Measurements from ENCODE around the gene TTLL8.

TTLL8 gene

DNA sequence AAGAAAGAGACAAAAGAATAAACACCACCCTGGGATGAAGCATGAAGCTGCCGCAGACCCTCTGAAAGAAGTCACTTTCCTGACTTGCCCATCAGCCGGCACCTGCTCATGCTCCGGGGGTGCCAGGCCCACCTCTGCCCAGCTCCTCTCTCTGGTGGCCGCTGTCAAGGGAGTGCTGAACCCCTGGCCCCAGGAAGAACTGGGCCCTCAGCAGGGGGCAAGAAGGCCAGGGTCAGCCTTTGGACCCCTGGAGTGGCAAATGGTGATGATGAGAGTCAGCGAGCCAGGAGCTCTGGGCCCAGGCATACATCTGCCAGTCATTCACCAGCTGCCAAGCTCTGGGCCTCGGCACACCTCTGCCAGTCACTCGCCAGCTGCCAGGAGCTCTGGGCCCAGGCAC, 17.4 kb downstream of the TTLL8 start:
- DNase-seq = no peak

DNA sequence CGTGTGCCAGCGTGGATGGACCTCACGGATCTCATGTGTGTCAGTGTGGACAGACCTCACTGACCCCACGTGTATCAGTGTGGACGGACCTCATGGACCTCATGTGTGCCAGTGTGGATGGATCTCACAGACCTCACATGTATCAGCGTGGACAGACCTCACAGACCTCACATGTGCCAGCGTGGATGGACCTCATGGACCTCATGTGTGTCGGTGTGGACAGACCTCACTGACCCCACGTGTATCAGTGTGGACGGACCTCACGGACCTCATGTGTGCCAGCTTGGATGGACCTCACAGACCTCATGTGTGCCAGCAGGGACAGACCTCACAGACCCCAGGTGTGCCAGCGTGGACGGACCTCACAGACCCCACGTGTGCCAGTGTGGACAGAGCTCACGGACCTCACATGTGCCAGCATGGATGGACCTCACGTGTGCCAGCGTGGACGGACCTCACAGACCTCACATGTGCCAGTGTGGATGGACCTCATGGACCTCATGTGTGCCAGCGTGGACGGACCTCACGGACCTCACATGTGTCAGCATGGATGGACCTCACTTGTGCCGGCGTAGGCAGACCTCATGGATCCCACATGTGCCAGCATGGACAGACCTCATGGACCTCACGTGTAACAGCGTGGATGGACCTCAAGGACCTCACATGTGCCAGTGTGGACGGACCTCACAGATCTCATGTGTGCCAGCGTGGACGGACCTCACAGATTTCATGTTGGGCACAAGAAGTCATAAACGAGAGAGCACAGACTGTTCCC, 18.2 kb downstream of the TTLL8 start:
- no peak for DNase-seq

DNA sequence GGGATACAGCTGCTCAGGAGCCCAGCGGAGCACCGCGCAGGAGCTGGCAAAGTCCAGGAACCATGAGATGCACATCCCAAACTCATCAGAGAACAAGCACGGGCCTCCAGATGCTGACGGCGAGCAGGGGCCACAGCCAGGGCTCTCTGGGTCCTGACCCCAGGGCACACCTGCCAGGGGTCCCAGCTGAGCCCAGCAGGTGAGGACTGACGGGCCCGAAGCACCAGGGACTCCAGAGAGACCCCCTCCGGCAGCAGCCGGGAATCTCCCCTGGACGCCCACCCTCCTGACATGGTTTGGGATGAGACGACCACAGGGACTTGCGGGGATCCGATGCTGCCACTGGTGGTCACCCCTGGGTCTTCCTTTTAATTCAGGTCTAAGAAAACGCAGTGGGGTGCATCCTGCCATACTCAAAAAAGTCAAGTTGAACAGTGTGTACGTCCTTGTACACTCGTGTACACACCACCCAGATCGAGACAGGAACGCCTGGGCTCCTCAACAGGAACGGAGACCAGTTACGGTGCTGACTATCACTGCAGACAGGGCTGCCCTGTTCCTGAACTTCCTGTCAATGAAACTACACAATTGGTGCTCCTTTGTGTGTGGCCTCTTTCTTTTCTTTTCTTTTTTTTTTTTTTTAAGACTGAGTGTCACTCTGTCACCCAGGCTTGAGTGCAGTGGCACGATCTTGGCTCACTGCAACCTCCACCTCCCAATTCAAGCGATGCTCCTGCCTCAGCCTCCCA, 21.9 kb downstream of the TTLL8 start:
- DNase-seq = no peak

DNA sequence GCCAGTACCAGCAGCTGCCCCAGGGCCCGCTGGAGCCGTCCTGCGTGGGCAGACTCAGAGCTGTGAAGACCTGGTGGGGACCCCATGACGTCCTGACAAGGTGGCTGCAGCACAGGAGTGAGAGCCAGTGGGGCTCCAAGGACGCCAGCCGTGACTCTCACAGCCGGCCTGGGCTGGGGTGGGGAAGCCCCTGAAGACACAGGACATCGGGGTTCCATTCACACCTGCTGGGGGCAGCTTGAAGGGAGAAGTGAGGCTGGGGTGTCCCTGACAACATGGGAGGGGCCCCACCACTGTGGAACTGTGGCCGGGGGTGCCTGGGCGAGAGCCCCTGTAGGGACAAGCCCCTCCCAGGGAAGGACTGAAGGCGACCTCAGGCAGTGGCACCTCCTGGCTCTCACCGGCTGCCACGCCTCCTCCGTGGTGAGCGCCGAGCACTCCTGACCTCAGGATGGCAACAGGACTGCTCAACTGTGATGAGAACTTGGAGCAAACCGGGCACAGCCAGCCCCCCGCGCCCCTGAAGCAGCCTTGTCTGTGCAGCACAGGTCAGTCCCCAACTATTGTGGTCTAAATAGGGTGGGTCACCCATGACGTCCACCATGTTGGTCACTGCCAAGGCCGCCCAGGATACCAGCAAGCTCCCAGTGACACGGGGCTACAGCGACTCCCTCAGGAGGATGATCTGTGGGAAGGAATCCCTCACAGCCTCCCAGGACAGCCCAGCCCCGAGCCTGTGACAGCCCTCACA, 22.8 kb downstream of the TTLL8 start:
- DNase-seq = no peak

DNA sequence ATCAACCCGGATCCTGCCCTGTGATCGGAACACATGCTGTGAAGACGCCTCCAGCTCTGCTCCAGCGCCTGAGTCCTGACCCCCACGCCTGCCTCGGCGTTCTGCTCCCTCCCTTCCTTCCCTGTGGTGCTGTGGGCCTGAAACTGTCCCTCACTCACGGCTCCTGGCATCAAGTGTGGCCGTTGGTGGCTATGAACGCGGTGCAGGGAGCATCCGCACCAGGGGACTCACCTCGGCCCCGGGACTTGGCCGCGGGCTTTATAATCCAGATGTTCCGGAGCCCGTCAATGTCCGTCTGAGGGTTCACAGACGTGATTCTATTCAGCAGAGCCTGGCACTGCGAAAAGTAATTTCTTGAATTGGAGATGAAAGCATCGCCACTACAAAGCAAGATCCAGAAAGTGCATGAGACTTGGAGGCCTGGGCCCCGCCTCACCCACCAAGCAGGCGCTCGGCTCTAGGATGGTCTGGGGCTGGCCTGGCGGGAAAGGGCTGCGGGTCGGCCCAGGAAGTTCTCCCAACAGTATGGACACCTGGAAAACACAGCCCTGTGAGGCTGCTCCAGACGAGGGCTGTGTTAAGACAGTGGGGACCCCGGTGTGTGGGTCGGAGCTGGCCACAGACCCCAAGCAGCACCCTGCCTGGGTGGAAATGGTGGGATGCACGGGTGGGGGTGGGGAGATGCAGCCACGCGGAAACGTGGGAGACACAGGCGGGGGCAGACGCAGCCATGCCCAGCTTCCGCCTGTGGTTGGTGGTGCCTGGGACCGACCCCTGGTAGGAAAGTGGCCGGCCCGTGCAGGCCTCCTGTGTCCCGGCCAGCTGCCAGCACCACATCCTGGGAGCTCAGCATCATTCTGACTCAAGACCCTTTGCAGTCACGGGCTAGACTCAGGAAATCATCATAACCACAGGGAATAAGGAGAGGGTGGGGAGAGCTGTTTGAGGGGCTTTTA, 23.7 kb downstream of the TTLL8 start:
- no peak for DNase-seq

DNA sequence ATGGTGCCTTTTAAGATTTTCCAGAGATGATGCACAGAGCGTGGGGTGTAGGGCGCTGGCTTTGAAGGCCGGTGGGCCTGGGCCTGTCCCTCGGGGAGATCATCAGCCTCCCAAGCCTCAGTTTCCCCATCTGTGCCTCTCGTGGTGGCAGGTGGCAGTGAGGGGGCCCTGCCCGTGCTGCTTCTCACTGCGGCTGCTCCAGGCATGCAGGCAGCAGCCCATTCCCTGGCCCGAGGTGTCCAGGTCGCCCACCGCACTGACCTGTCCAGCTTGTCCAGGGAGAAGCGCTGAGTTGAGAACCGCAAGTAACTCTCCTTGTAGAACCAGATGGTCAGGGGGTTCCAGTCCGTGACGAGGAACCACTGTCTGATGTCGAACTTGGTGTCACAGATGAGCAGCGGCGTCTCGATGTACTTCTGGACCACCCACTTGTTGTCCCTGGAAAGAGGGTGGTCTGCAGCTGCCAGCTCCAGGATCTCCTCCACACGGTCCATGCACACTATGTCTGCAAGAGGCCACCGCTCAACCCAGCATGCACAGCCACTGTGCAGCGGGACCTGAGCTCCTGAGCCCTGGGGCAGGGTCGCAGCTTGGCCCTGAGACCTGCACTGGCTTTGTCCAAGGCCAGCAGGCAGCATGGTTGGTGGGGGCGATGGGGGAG, 25.0 kb downstream of the TTLL8 start:
- no peak for DNase-seq

DNA sequence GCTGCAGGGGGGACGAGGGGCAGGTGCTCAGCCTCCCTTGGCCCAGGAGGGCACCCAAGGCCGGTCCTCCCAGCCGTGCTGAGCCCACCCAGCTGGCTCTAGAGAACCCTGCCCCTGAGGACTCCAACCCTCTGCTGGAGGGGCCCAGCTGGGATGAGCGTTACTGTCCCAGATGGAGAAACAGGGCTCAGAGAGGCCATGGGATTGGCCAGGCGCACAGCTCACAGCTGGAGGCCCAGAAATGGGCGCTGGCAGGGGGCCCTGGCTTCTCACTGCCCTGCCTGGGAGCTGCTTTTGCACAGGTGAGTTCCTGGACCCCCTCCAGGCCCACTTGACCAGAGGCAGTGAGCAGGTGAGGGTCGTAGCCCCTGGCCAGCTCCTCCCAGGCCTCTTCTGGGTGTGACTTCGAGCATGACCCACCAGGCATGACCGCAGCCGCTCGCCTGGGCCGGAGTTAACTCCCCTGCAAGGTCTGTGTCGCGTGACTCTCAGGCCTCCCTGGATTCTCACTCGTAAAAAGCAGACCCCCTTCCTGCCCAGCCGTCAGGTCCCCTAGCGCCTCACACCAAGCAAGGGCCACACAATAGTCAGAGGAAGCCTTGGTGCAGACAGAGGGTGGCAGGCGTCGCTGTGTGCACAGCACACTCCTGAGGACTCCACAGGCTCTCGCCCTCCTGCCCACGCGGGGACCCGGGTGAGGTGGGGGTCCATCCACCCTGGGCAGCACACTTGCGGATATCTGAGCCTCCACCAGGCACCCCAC, 25.8 kb downstream of the TTLL8 start:
- DNase-seq = no peak

DNA sequence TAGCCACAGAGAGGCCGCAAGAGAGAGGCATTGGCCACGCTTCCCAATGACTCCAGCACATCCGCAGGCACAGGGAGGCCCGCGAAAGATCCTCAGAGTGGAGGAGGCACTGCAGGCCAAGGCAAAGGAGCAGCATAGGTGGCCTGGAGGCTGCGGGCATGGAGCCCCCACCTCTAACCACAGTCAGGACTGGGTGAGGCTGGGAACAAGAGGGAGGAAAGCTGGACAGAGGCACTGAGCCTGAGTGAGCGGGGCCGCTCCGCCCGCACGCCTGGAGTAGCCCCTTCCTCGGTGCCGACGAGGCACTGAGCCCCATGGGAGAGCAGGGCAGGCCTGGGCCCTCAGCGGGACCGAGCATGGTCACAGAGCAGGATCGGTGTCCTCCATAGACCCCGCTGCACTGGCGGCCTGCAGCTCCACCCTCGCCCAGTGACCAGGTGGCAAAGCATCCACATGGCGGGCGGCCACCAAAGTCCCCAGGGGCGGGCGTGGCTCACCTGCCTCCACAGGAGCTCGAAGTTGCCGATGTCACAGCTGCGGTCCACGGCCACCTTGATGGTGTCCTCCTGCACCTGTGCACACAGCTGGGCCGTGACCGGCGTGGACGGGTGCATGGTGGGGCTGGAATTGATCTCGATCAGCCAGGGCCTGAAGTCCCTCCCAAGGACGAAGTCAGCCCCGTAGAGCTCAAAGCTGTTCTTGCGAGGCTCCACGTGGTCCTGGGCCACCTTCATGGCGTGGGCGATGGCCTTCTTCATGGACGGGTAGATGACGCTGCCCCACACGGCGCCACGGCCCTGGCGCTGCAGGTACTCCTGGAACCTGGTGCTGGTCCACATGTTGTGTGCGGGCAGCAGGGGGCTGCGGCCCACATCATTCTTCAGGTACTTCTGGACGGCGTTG, 26.7 kb downstream of the TTLL8 start:
- no peak for DNase-seq

DNA sequence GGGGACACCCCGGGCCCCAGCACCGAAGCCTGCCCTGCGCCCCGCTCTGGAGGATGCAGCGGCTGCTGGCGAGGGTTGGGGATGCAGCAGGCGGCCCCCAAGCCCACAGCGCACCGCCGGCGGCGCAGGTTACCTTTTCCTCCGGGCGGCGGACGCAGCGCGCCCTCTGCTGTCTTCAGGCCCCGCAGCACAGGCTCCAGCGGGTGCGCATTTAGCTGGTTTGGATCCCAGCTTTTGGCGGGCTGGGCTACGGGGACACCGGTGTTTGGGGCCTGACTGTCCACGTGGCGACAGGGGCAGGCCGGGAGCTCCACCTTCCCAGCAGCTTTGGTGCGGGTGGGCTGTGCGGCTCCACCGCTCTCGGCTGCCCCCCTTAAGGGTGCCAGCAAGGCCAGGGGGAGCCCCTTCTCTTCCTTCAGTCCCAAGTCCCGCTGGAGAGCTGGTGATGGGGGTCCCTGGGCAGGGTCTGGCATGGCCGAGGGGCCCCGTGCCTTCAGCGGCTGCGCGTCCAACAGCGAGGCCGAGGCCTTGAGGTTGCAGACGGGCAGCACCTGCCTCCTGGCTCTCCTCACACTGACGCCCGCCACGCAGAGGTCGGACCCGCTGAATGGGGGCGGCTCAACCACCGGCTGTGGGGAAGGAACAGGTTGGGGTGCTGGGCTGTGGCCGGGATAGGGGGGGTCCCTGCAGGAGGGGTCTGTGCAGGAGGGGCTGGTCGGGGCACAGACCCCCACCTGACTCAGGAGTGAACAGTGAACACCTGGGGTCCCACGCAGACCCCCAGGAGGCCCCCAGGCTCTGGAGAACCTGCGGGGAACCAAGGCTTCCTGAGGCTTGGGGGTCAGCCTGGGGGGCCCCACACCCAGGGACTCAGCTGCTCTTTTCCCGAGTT, 27.6 kb downstream of the TTLL8 start:
- peak; percentile 93 for DNase-seq

DNA sequence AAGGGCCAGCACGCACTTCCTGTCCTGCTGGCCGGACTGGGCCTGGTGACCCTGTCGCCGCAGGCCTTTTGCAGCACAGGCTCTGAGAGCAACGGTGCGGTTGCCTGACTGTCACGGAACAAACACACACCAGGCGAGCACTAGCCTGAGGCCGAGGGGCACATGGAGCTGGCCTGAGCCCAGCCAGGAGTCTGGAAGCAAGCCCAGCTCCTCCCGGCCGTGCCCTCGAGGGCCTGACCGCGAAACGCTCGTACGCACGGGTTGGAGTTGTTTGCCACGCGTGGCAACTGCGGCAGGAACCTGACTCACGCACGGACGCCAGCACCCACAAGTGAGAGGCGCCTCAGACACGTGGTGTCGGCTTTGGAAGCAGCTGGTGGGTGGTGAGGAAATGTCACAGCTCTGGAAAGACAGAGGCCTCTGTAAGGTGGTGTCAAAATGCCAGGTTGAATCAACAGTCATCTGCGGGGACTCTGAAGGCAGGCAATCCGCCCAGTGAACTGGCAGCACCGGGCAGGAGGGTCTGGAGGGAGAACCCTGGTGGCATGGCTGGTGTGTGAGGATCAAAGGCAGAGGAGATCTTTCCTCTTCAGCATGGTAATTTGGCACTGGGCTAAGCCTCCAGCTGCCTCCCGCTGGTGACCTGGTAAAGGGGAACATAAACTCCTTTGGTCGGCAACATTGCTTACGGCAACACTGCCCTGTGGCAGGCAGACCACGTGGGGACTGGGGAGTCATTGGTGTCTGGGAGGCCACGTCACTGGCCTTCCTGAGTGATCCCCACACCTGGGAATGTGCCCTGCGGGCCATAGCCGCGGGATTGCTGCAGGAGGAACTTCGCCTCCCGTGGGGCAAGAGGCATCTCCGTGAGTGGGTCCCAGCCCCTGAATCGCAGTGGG, 30.2 kb downstream of the TTLL8 start:
- peak; percentile 80 for DNase-seq

DNA sequence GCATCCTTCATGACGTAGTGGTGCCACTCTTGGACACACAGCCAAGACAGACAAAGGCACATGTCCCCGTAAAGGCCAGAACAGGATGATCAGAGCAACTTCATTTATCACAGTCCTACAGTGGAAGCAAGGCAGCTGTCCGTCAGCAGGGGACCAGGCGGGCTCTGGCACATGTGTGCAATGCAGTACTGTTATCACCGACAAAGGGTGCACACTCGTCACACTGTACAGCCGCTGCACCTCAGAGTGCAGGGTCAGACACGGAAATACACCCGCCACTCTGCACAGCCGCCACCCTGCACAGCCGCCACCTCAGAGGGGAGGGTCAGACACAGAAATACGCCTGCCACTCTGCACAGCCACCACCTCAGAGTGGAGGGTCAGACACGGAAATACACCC, 32.1 kb downstream of the TTLL8 start:
- no peak for DNase-seq

DNA sequence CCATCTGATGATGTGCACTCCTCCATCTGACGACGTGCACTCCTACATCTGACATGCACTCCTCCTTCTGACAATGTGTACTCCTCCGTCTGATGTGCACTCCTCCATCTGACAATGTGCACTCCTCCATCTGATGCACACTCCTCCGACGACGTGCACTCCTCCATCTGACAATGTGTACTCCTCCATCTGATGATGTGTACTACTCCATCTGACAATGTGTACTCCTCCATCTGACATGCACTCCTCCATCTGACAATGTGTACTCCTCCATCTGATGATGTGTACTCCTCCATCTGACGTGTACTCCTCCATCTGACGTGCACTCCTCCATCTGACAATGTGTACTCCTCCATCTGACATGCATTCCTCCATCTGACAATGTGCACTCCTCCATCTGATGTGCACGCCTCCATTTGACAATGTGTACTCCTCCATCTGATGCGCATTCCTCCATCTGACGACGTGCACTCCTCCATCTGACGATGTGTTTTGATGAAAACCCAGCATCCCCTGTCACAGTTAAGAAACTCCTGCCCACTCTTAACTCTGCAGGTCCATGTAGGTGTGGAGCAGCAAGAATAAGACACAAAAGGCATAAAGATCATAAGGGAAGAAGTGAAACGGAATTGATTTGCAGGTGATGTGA, 35.8 kb downstream of the TTLL8 start:
- DNase-seq = no peak

DNA sequence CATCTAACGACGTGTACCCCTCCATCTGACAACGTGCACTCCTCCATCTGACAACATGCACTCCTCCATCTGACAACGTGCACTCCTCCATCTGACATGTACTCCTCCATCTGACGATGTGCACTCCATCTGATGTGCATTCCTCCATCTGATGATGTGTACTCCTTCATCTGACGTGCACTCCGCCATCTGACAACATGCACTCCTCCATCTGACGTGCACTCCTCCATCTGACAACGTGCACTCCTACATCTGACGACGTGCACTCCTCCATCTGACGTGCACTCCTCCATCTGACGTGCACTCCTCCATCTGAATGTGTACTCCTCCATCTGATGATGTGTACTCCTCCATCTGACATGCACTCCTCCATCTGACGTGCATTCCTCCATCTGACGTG, 37.5 kb downstream of the TTLL8 start:
- DNase-seq = no peak

DNA sequence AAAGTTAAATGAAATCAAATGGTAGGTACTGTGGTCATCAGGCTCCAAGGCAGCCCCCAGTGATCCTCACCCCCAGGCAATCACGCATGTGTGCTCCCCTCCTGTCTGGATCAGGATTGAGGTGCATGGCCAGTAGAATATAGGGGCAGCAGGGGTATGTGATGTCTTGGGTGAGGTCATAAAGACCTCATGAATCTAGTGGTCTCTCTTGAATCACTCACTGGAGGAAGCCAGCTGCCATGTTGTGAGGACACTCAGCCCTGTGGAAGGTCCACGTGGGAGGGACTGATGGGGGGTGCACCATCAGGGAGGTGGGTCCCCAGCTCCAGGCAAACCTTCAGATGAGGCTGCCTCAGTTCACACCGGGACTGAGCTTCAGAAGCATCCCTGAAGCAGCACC, 38.8 kb downstream of the TTLL8 start:
- DNase-seq = peak; percentile 77

DNA sequence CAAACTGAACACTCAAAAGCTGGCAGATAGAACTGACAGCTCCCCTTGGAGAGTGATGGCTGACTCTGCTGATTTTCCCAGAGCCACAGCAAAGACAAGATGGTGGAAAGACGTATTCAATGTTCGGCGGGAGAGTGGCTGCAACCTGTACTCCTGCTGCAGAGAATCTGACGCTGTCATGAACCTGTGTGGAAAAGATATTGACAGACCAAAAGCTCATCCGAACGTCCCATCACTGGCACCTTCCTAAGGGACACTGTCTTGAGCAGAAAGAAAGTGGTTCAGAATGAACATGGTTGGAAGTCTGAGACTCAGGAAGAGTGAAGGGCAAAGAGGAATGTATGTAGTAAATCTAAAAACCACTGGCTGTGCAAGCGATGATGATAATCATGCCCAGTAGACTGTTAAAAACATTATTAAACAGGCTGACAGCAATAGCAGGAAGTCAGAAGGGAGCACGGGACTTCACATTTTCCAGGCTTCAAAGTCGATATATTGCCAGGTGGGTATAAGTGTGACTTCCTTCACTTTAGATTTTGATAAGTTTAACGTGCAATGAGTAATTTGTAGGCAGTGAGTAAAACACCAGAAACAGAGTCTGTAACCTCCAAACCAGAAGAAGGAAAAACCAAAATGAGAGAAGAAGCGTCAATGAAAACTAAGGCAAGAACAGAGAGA, 39.4 kb downstream of the TTLL8 start:
- no peak for DNase-seq

DNA sequence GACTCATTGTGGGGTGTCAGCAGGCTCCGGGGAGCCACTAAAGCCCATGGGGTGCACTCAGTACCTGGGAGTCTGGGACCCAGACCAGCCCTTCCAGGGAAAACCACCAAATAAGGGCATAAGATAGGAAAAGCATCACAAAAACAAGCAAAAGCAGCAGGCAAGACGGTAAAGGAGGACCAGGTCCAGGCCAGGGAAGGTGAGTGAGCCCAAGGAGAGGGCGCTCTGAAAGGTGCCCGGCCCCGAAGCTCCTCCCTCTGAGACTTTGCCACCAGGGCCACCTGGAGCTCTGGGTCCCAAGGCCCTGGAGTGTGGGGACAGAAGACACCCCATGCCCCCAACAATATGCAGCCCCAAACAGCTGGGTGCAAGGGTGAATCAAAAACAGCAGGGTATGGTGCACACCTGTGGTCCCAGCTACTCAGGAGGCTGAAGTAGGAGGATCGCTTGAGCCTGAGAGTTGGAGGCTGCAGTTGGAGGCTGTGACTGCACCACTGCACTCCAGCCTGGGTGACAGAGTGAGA, 40.3 kb downstream of the TTLL8 start:
- no peak for DNase-seq

Data from activated CD8-positive, alpha-beta memory T cell treated with anti-CD3 and anti-CD28 coated beads for 24 hours (primary cell).